AG04449 (cell line): ENCODE data around the gene SPNS1.

ENCODE experiments used
- CTCF ChIA-PET: fragments of 350-600 bp; formaldehyde crosslinking; extraction: SDS; loops from one replicate; lab custom pipeline; 2021; ENCODE audit warnings: antibody characterized with exemption; lab: Yijun Ruan, JAX
- POLR2A ChIA-PET: fragments of 400-600, 350-600 bp; formaldehyde crosslinking; extraction: SDS; loops from one replicate; lab custom pipeline; 2020; ENCODE audit warnings: antibody characterized with exemption, inconsistent platforms; lab: Yijun Ruan, JAX
- DNase-seq: peaks from one replicate; pipeline ENCODE4 v3.0.0-alpha.2; 2010; ENCODE audit warnings: low read depth, low spot score
- H3K4me3 ChIP-seq: 2 replicates; pipeline ENCODE4 v1.5.1; 2011; ENCODE audit warnings: low read depth, mild to moderate bottlenecking, control low read depth, low read length
- CTCF ChIP-seq: IDR thresholded peaks from one replicate; pipeline ENCODE4 v1.5.1; 2011; ENCODE audit warnings: mild to moderate bottlenecking, moderate library complexity, low read length, control low read depth, inconsistent platforms; ENCODE audit not compliant: insufficient read depth; ENCODE audit errors: missing control alignments

Gene SPNS1

GRCh38 chr16:28985211-28986041, 10.8 kb downstream of the SPNS1 start:
- H3K4me3 ChIP-seq = no peak overlapping the region
- ChIA-PET POLR2A (no interaction called here), CTCF (interaction anchor here (1.7 to 2.4 kb wide), 2 partner anchors 9 to 11 kb away, joined by 8 to 10 read pairs; partner anchors contain the start of gene SPNS1)
- no peak for DNase-seq
- no peak for TF ChIP-seq CTCF

DNA sequence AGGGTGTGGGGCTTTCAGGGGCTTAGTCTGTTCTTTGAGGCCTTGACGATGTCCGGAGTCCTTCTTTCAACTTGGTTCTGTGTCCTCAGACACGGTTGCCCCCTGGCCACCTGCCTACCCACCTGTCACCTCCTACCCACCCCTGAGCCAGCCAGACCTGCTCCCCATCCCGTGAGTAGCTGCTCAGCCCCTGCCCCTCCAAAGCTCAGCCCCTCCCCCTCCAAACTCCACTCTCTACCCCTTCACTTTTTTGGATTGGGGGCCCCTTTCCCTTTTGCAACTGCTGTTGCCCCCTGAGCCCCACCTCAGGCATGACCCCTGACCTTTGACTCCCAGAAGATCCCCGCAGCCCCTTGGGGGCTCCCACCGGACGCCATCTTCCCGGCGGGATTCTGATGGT, 11.5 kb downstream of the SPNS1 start:
- no peak overlapping the region for H3K4me3 ChIP-seq
- CTCF ChIA-PET = interaction anchor here (1.7 to 2.4 kb wide), 2 partner anchors 9 to 12 kb away, joined by 8 to 10 read pairs; partner anchors contain the start of gene SPNS1
- no peak for TF ChIP-seq CTCF
- POLR2A ChIA-PET = no interaction called here
- no peak for DNase-seq

GRCh38 chr16:28986492-28986891, 11.9 kb downstream of the SPNS1 start:
- POLR2A ChIA-PET = interaction anchor here (0.7 kb wide), 1 partner anchor 12 kb away, joined by 3 read pairs; the partner anchor contains the start of gene SPNS1
- TF ChIP-seq CTCF = no peak
- DNase-seq = no peak
- CTCF ChIA-PET = interaction anchor here (1.6 to 2.4 kb wide), 3 partner anchors 10 to 13 kb away, joined by 4 to 10 read pairs (median 8); partner anchors contain the start of gene SPNS1
- no peak overlapping the region for H3K4me3 ChIP-seq

- CTCF ChIA-PET = interaction anchor here (1.6 to 2.4 kb wide), 3 partner anchors 10 to 13 kb away, joined by 4 to 10 read pairs (median 8); partner anchors contain the start of gene SPNS1
- no peak overlapping the region for H3K4me3 ChIP-seq
- POLR2A ChIA-PET = interaction anchor here (0.6 to 0.7 kb wide), 2 partner anchors 13 to 823 kb away, joined by 3 read pairs; partner anchors contain the start of gene SPNS1
- no peak for DNase-seq
- TF ChIP-seq CTCF = no peak
Observed at GRCh38 chr16:28987170-28987853, 12.7 kb downstream of the SPNS1 start.

DNA sequence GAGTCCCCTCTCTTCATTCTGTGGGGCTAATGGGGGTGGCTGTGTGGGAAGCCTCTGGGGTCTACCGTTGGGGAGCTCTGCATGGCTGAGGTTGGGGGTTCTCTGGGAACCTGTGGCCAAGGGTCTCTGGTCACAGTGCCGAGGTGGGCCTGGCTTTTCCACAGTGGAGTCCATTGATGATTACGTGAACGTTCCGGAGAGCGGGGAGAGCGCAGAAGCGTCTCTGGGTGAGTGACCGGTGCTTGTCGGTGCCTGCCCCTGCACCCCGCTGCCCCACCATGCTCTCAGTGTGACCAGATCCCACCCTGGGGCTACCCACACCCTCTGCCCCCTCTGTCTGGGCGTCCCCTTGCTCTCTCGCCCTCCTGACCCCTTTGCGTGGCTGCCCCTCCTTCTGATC, 14.8 kb downstream of the SPNS1 start:
- TF ChIP-seq CTCF = no peak
- ChIA-PET POLR2A (no interaction called here), CTCF (interaction anchor here (1.1 kb wide), 1 partner anchor 16 kb away, joined by 4 read pairs; no protein-coding TSS in a partner anchor)
- DNase-seq = no peak
- H3K4me3 ChIP-seq = no peak overlapping the region

- no peak for TF ChIP-seq CTCF
- no peak overlapping the region for H3K4me3 ChIP-seq
- ChIA-PET CTCF (no interaction called here), POLR2A (no interaction called here)
- DNase-seq = no peak
Observed at GRCh38 chr16:28990375-28991040, 15.9 kb downstream of the SPNS1 start.
